LNCAP (cell line): Measurements from ENCODE around the gene HIF1A.

Source experiments
- CTCF ChIP-seq: fragments of 450-650 bp; IDR thresholded peaks from 2 replicates; pipeline ENCODE4 v1.5.1; 2017; ENCODE audit warnings: mild to moderate bottlenecking

Gene HIF1A

GRCh38 chr14:61766151-61766550 lies 70.8 kb downstream of the HIF1A start:
- no peak for TF ChIP-seq CTCF

- no peak for TF ChIP-seq CTCF
Observed at GRCh38 chr14:61768240-61768639, 72.9 kb downstream of the HIF1A start.

- no peak for TF ChIP-seq CTCF
Observed at GRCh38 chr14:61769893-61770292, 74.6 kb downstream of the HIF1A start.

- no peak for TF ChIP-seq CTCF
Observed at GRCh38 chr14:61774861-61775260, 79.5 kb downstream of the HIF1A start.

GRCh38 chr14:61780125-61780524 lies 84.8 kb downstream of the HIF1A start:
- no peak for TF ChIP-seq CTCF

- no peak for TF ChIP-seq CTCF
Observed at GRCh38 chr14:61797309-61797708, 102.0 kb downstream of the HIF1A start.
